Common myeloid progenitor, CD34-positive (primary cell): ENCODE data around the gene TMEM184B.

ENCODE experiments used
- CTCF ChIA-PET: fragments of 350-600 bp; sonication (Branson Sonifier 250); formaldehyde crosslinking; loops from one replicate; lab custom pipeline; 2021; ENCODE audit warnings: antibody characterized with exemption; lab: Charles Lee
- POLR2A ChIA-PET: fragments of 350-600 bp; sonication (Branson Sonifier 250); formaldehyde crosslinking; loops from one replicate; lab custom pipeline; 2021; ENCODE audit warnings: antibody characterized with exemption; lab: Charles Lee
- DNase-seq, 3 donors: peaks; one replicate each; pipeline versions ENCODE4 v3.0.0 to v3.0.0-alpha.2; 2013
- H3K27ac ChIP-seq, 2 experiments: 1 replicate in 1 of 2; 2 replicates in 1 of 2; pipeline ENCODE4 v1.7.0; 2013; ENCODE audit warnings: inconsistent platforms in 2 of 2, low read length in 2 of 2, mild to moderate bottlenecking in 2 of 2, low read depth in 1 of 2, moderate library complexity in 1 of 2; ENCODE audit not compliant: severe bottlenecking in 2 of 2, insufficient read depth in 1 of 2, poor library complexity in 1 of 2
- H3K27me3 ChIP-seq, 5 experiments: replicated peaks in 2 of 5; 1 replicate in 3 of 5; 2 replicates in 2 of 5; pipeline versions ENCODE4 v1.6.1 to v1.7.0; 2013; ENCODE audit warnings: low read length in 4 of 5, mild to moderate bottlenecking in 2 of 5, moderate library complexity in 2 of 5, inconsistent platforms in 1 of 5; ENCODE audit not compliant: insufficient read depth in 5 of 5, control insufficient read depth in 4 of 5
- H3K36me3 ChIP-seq, 4 experiments: 1 replicate in 2 of 4; 2 replicates in 2 of 4; pipeline versions ENCODE4 v1.6.1 to v1.7.0; 2013; ENCODE audit warnings: low read length in 3 of 4, control low read depth in 1 of 4, mild to moderate bottlenecking in 1 of 4; ENCODE audit not compliant: control insufficient read depth in 4 of 4, insufficient read depth in 4 of 4
- H3K4me1 ChIP-seq, 4 experiments: 1 replicate in 3 of 4; 2 replicates in 1 of 4; pipeline versions ENCODE4 v1.6.1 to v1.7.1; 2013; ENCODE audit warnings: low read length in 3 of 4, mild to moderate bottlenecking in 3 of 4, control low read depth in 1 of 4, inconsistent platforms in 1 of 4, moderate library complexity in 1 of 4; ENCODE audit not compliant: control insufficient read depth in 4 of 4, insufficient read depth in 4 of 4; ENCODE audit errors: control extremely low read depth in 1 of 4
- H3K4me3 ChIP-seq, 7 experiments: 1 replicate in 4 of 7; 2 replicates in 3 of 7; pipeline versions ENCODE4 v1.5.1 to v1.7.0; 2013; ENCODE audit warnings: mild to moderate bottlenecking in 7 of 7, low read length in 6 of 7, moderate library complexity in 6 of 7, inconsistent platforms in 2 of 7, low read depth in 2 of 7, control low read depth in 1 of 7; ENCODE audit not compliant: insufficient read depth in 4 of 7, control insufficient read depth in 1 of 7; ENCODE audit errors: extremely low read depth in 1 of 7
- H3K9me3 ChIP-seq, 5 experiments: 1 replicate in 4 of 5; 2 replicates in 1 of 5; pipeline versions ENCODE4 v1.6.1 to v1.7.1; 2013; ENCODE audit warnings: low read length in 4 of 5, mild to moderate bottlenecking in 2 of 5, inconsistent platforms in 1 of 5, low read depth in 1 of 5, moderate library complexity in 1 of 5; ENCODE audit not compliant: control insufficient read depth in 4 of 5, insufficient read depth in 2 of 5; ENCODE audit errors: control extremely low read depth in 1 of 5
- WGBS: methylation state at CpG from one replicate; pipeline ENCODE4 v1.1.5; 2013; ENCODE audit not compliant: insufficient coverage; 5-methylcytosine and 5-hydroxymethylcytosine counted together

TMEM184B gene

GRCh38 chr22:38312261-38312800 lies 39.5 kb upstream of the TMEM184B start:
- Histone ChIP-seq H3K4me3 (no peak overlapping the region), H3K36me3 (peaks cover 2 to 44% (median 30%) of the 10 kb centered on the region in 4 experiments), H3K4me1 (peaks cover 6 to 45% (median 43%) of the 10 kb centered on the region in 4 experiments), H3K9me3 (no peaks in the 10 kb centered on the region), H3K27me3 (no peaks in the 10 kb centered on the region), H3K27ac (no peak overlapping the region)
- 99% methylated on average over 7 of the region's 7 CpGs for WGBS
- DNase-seq: no peak
- ChIA-PET CTCF (interaction anchor here (1.0 to 1.6 kb wide), 2 partner anchors 9 to 14 kb away, joined by 3 read pairs; no protein-coding TSS in a partner anchor), POLR2A (interaction anchor here (0.7 kb wide), 1 partner anchor 23 kb away, joined by 3 read pairs; no protein-coding TSS in a partner anchor)

DNA sequence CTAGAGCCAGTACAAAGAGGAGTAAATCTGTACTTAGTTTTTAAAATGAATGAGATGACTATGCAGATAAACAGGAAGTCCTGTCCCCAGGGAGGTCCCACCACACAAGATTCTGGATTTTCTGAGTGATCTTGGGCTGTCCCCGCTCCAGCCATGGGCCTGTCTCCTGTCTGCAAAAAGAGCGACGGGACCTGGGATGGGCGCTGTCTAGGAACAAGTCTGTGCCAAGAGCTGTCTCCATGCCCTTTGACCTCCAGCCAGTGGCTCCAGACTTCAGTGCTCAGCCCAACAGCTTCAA lies 38.5 kb upstream of the TMEM184B start:
- H3K27me3 ChIP-seq: no peaks in the 10 kb centered on the region
- no peak overlapping the region for H3K27ac ChIP-seq
- H3K4me1 ChIP-seq: peaks cover 6 to 45% (median 40%) of the 10 kb centered on the region in 4 experiments
- WGBS: 81% methylated on average over 4 of the region's 4 CpGs
- H3K9me3 ChIP-seq: no peaks in the 10 kb centered on the region
- H3K36me3 ChIP-seq: peaks cover 2 to 44% (median 32%) of the 10 kb centered on the region in 4 experiments
- H3K4me3 ChIP-seq: no peak overlapping the region
- peak in 2 of 3 donors; percentile 43 to 49 for DNase-seq
- ChIA-PET CTCF (interaction anchor here (1.0 kb wide), 2 partner anchors 17 to 39 kb away, joined by 3 read pairs; no protein-coding TSS in a partner anchor), POLR2A (interaction anchor here (0.5 kb wide), 1 partner anchor 12 kb away, joined by 3 read pairs; no protein-coding TSS in a partner anchor)

DNA sequence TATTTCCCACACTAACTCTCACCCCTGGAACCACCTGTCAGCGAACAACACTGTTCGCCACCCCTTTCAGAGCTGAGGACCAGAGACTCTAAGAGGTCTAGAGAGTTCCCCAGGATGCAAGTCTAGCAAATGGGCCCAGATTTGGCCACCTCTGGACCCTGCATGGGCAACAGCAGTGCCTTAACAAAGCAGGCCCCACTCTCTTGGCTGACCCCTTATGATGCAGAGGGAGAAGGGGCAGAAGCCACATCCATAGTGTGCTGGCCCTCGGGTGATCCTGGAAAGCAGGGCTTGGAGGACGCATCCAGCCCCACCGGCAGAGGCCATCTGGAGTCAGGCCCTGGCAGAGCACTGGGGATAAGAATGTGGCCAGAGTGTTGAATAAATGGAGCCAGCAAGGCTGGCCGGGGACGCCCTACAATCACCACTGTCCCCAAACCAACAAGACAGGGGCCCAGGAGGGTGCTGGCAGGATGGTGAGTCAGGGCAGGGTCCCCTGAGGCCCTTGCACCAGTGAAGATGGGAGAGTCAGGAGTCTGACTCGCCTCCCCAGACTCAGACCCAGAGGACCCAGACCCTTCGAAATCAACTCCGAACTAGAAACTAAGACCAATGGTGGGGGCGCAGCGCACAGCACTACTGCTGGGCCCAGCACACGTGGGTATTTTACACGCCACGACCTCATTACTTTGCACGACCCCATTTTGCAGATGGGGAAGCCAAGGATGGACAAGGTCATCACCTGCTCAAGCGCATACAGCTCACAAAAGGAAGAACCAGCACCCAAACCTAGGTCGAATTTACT lies 37.9 kb upstream of the TMEM184B start:
- Histone ChIP-seq H3K9me3 (no peaks in the 10 kb centered on the region), H3K27ac (no peak overlapping the region), H3K4me3 (no peak overlapping the region), H3K27me3 (no peaks in the 10 kb centered on the region), H3K4me1 (peaks cover under 1 to 47% (median 40%) of the 10 kb centered on the region in 4 experiments), H3K36me3 (peaks cover 2 to 44% (median 32%) of the 10 kb centered on the region in 4 experiments)
- ChIA-PET POLR2A (no interaction called here), CTCF (interaction anchor here (0.6 to 1.0 kb wide), 3 partner anchors 17 to 208 kb away, joined by 3 read pairs; no protein-coding TSS in a partner anchor)
- DNase-seq: no peak
- 89% methylated on average over 15 of the region's 18 CpGs for WGBS

DNA sequence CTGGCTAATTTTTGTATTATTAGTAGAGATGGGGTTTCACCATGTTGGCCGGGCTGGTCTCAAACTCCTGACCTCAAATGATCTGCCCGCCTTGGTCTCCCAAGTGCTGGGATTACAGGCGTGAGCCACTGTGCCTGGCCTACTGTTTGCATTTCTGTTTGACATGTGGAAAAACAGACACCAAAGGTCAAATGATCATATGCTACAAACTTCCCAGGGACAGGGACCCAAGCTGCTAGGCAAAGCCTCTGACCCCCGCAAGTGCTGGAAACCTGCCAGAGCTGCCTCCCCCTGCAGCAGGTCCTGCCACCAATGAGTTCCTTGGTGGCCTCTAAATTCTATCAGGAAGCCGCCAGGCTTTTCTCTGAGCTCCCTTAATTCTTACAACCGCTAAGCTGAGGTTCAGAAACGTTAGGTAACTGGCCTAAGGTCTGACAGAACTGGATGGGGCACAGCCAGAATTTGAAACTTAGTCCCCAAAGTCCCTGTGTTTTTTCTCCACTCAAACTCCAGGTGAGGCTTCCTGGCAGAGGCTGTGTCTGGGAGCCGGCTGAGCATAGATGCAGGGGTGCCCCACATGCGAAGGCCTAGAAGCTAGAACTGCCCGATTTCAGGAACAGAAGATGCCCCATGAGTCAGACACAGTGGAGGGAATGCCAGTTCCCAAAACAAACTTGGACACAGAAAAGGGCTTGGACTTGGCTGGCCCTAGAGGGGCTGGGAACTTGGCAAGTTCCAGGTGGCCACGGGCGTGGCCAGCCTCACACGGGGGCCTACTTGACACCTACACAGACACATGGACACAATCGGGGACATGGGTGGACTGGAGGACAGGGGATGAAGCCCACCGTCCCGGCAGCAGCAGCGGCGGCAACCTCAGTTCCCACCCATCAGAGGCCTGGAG lies 37.1 kb upstream of the TMEM184B start:
- CTCF ChIA-PET: interaction anchor here (0.6 kb wide), 1 partner anchor 207 kb away, joined by 3 read pairs; no protein-coding TSS in a partner anchor

DNA sequence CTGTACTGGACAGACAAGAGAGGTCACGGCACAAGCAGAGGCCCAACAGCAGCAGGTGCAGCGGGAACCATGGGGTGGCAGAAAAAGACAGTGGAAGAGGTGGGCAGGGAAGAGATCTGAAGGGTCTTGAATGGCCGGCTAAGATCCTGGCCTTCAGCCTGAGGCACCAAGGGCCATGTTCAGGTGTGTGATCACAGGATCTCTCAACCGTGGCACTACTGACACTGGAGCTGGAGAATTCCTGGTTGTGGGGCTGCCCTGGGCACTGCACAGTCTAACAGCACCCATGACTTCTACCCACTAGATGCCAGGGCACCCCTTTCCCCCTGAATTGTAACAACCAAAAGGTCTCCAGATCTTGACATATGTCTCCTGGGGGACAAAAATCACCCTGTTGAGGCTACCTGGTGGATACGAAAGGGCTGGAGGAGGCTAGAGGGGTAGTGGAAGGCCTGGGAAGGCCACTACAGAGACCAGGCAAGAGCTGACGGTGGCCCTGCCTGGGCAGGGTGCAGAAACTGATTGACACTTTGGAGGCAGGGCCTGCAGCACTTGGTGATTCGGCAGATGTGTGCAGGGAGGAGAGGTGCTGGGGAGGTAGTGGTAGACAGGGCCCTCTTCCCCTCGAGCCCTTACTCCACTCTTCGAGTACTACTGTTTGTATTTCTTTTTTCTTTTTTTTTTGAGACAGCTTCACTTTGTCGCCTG lies 36.1 kb upstream of the TMEM184B start:
- Histone ChIP-seq H3K4me3 (no peak overlapping the region), H3K27ac (no peak overlapping the region), H3K9me3 (no peaks in the 10 kb centered on the region), H3K4me1 (peaks cover 0 to 30% (median 24%) of the 10 kb centered on the region in 4 experiments), H3K27me3 (no peaks in the 10 kb centered on the region), H3K36me3 (peaks cover 2 to 49% (median 37%) of the 10 kb centered on the region in 4 experiments)
- ChIA-PET POLR2A (no interaction called here), CTCF (no interaction called here)
- WGBS: 99% methylated on average over 8 of the region's 10 CpGs
- no peak for DNase-seq

More for the DNA sequence above, 37.1 kb upstream of the TMEM184B start:
- H3K9me3 ChIP-seq: no peaks in the 10 kb centered on the region
- POLR2A ChIA-PET: no interaction called here
- no peak for DNase-seq
- WGBS: 93% methylated on average over 15 of the region's 18 CpGs
- H3K27me3 ChIP-seq: no peaks in the 10 kb centered on the region
- H3K4me1 ChIP-seq: peaks cover 0 to 39% (median 33%) of the 10 kb centered on the region in 4 experiments
- H3K27ac ChIP-seq: no peak overlapping the region
- peaks cover 2 to 44% (median 33%) of the 10 kb centered on the region in 4 experiments for H3K36me3 ChIP-seq
- no peak overlapping the region for H3K4me3 ChIP-seq
